ENCODE data around the gene C1orf159. TPM values are rescaled to one million over a fixed set of nuclear protein-coding genes. Genes with fewer than 3 reads are reported as not detected.
A peak's percentile ranks its signal among the peaks of the same experiment; 100 is the strongest.

Gene C1orf159
- total and polyA plus RNA-seq, 9 of the 15 experiments (the other 6 are each of a cell fraction or from before 2014, with no cell fraction given), result 0.28 to 54.9 (median 10.6) TPM

DNA sequence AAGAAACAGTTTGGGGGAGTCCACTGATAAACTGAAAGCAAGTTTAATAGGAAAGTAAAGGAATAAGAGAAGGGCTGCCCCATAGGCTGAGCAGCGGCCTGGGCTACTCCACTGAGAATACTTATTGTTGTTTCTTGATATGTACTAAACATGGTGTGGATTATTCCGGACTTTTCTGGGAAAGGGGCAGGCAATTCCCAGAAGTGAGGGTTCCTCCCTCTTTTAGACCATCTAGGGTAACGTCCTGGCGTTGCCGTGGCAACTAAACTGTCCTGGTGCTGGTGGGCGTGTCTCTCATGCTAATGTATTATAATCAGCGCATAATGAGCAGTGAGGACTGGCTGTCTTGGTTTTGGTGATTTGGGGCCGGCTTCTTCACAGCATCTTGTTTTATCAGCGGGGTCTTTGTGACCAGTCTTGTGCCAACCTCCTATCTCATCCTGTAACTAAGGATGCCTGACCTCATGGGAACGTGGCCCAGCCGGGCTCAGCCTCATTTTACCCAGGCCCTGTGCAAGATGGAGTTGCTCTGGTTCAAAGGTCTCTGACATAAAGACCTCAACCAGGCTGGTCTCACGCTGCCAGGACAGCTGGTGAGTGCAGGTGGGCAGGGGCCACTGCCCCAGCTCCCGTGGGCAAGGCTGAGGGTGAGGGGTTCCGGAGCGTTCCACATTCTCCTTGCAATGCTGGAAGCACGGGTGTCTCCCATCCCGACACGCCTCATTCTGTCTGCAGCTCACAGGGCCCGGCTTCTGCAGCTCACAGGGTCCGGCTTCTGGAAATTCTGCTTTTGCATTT lies 19.6 kb upstream of the C1orf159 start (continued):
- TF ChIP-seq SMARCC2 (IDR thresholded peaks at IDR 0.05; ENCODE audit: low read depth) (no peak), MCM3 (IDR thresholded peaks at IDR 0.05) (no peak), PATZ1 (CRISPR knock-in tag; IDR thresholded peaks at IDR 0.05; ENCODE audit: borderline replicate concordance) (no peak), ZNF77 (CRISPR knock-in tag; IDR thresholded peaks at IDR 0.05) (no peak), SMARCA4 (IDR thresholded peaks at IDR 0.05) (no peak), TFAM (CRISPR knock-in tag; conservative IDR thresholded peaks at IDR 0.05) (no peak), FOXP1 (CRISPR knock-in tag; IDR thresholded peaks at IDR 0.05) (no peak), PHF8 (IDR thresholded peaks at IDR 0.05; ENCODE audit: borderline replicate concordance, low read length) (0 out of 2 replicates have a peak, but pooled peaks have one; percentile 16), SP1 (CRISPR knock-in tag; IDR thresholded peaks at IDR 0.05) (peak; percentile 70; the same call in 1 of the 2 replicates), ZNF239 (CRISPR knock-in tag; IDR thresholded peaks at IDR 0.05) (no peak), DNMT1 (IDR thresholded peaks at IDR 0.05) (no peak), HDAC2 (IDR thresholded peaks at IDR 0.05) (no peak), RFX5 (IDR thresholded peaks at IDR 0.05; ENCODE audit: low read depth, low read length) (no peak), ZNF232 (CRISPR knock-in tag; IDR thresholded peaks at IDR 0.05) (no peak), SMAD3 (CRISPR knock-in tag; conservative IDR thresholded peaks at IDR 0.05) (0 out of 2 replicates have a peak, but pooled peaks have one; percentile 29), RFX1 (IDR thresholded peaks at IDR 0.05) (peak; percentile 98), NFIC (IDR thresholded peaks at IDR 0.05) (no peak), ZSCAN29 (IDR thresholded peaks at IDR 0.05) (no peak), THRAP3 (IDR thresholded peaks at IDR 0.05; ENCODE audit: borderline replicate concordance) (no peak), PURB (CRISPR knock-in tag; IDR thresholded peaks at IDR 0.05; ENCODE audit: low read depth) (no peak), ZKSCAN3 (CRISPR knock-in tag; IDR thresholded peaks at IDR 0.05) (no peak), USF1 (CRISPR knock-in tag; IDR thresholded peaks at IDR 0.05) (no peak), BCOR (IDR thresholded peaks at IDR 0.05) (no peak)
- TF ChIP-seq, protein P1, sequence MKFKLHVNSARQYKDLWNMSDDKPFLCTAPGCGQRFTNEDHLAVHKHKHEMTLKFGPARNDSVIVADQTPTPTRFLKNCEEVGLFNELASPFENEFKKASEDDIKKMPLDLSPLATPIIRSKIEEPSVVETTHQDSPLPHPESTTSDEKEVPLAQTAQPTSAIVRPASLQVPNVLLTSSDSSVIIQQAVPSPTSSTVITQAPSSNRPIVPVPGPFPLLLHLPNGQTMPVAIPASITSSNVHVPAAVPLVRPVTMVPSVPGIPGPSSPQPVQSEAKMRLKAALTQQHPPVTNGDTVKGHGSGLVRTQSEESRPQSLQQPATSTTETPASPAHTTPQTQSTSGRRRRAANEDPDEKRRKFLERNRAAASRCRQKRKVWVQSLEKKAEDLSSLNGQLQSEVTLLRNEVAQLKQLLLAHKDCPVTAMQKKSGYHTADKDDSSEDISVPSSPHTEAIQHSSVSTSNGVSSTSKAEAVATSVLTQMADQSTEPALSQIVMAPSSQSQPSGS (CRISPR knock-in tag; IDR thresholded peaks at IDR 0.05), result no peak
